Glutamatergic neuron (in vitro differentiated cells): Measurements from ENCODE around the gene TANGO6. TPM values are rescaled to one million over a fixed set of nuclear protein-coding genes. Genes with fewer than 3 reads are reported as not detected.
"Not testable (repeated sequence)": the region's sequence is repeated elsewhere in the genome, so short reads cannot be mapped to it uniquely, and the experiment has no call there.

Experiments used
- DNase-seq: peaks from one replicate; pipeline ENCODE4 v3.0.0; 2022
- H3K27ac Mint-ChIP-seq: one replicate; pipeline ENCODE4 v1.8.0; 2020; ENCODE audit warnings: mild to moderate bottlenecking, mixed read lengths, inconsistent platforms; ENCODE audit not compliant: unreplicated experiment
- H3K27me3 Mint-ChIP-seq: one replicate; pipeline ENCODE4 v1.8.0; 2020; ENCODE audit warnings: mild to moderate bottlenecking, moderate library complexity, mixed read lengths, inconsistent platforms; ENCODE audit not compliant: unreplicated experiment
- H3K36me3 Mint-ChIP-seq: one replicate; pipeline ENCODE4 v1.8.0; 2020; ENCODE audit warnings: mild to moderate bottlenecking, mixed read lengths, inconsistent platforms; ENCODE audit not compliant: unreplicated experiment
- H3K4me1 Mint-ChIP-seq: one replicate; pipeline ENCODE4 v1.8.0; 2020; ENCODE audit warnings: mild to moderate bottlenecking, low read depth, mixed read lengths, inconsistent platforms; ENCODE audit not compliant: unreplicated experiment
- H3K4me3 Mint-ChIP-seq: one replicate; pipeline ENCODE4 v1.8.0; 2020; ENCODE audit warnings: mild to moderate bottlenecking, mixed read lengths, inconsistent platforms; ENCODE audit not compliant: unreplicated experiment
- H3K9me3 Mint-ChIP-seq: one replicate; pipeline ENCODE4 v1.8.0; 2020; ENCODE audit warnings: mild to moderate bottlenecking, moderate library complexity, mixed read lengths, inconsistent platforms; ENCODE audit not compliant: unreplicated experiment
- total RNA-seq: library from RNA; stranded (reverse); fragmentation: NEBNext Ultra II Directional; extraction: Animal tissue kit (Norgen Biotek cat#: 25700); gene quantifications from one replicate; pipeline ENCODE4 v1.2.1, GENCODE V29; 2021; ENCODE audit not compliant: unreplicated experiment
- TF ChIP-seq, protein P1 (sequence below): fragments of 200-600 bp; sonication (generic); IDR thresholded peaks from one replicate; pipeline ENCODE4 v1.5.0; 2021; ENCODE audit not compliant: partially characterized antibody, unreplicated experiment

The TANGO6 gene
- total RNA-seq, 1 donor from 2014 or later = 16.1 TPM

DNA sequence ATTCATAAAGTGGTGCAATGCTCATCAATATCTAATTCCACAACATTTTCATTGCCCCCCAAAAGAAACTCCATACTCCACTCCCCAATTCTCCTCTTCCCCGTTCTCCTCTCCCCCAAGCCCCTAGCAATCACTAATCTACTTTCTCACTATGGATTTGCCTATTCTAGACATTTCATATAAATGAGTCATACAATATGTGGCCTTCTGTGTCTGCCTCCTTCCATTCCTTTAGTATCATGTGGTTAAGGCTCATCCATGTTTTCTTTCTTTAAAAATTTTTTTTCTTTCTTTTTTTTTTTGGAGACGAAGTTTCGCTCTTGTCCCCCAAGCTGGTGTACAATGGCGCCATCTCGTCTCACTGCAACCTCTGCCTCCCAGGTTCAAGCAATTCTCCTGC lies 205.8 kb downstream of the TANGO6 start:
- H3K36me3 Mint-ChIP-seq = no peaks in the 10 kb centered on the region
- H3K4me3 Mint-ChIP-seq = no peak overlapping the region
- peaks cover 1% of the 10 kb centered on the region for H3K9me3 Mint-ChIP-seq
- TF ChIP-seq, protein P1, sequence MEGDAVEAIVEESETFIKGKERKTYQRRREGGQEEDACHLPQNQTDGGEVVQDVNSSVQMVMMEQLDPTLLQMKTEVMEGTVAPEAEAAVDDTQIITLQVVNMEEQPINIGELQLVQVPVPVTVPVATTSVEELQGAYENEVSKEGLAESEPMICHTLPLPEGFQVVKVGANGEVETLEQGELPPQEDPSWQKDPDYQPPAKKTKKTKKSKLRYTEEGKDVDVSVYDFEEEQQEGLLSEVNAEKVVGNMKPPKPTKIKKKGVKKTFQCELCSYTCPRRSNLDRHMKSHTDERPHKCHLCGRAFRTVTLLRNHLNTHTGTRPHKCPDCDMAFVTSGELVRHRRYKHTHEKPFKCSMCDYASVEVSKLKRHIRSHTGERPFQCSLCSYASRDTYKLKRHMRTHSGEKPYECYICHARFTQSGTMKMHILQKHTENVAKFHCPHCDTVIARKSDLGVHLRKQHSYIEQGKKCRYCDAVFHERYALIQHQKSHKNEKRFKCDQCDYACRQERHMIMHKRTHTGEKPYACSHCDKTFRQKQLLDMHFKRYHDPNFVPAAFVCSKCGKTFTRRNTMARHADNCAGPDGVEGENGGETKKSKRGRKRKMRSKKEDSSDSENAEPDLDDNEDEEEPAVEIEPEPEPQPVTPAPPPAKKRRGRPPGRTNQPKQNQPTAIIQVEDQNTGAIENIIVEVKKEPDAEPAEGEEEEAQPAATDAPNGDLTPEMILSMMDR = no peak
- H3K4me1 Mint-ChIP-seq = no peaks in the 10 kb centered on the region
- no peak overlapping the region for H3K27ac Mint-ChIP-seq
- H3K27me3 Mint-ChIP-seq = no peaks in the 10 kb centered on the region
- DNase-seq = no peak

DNA sequence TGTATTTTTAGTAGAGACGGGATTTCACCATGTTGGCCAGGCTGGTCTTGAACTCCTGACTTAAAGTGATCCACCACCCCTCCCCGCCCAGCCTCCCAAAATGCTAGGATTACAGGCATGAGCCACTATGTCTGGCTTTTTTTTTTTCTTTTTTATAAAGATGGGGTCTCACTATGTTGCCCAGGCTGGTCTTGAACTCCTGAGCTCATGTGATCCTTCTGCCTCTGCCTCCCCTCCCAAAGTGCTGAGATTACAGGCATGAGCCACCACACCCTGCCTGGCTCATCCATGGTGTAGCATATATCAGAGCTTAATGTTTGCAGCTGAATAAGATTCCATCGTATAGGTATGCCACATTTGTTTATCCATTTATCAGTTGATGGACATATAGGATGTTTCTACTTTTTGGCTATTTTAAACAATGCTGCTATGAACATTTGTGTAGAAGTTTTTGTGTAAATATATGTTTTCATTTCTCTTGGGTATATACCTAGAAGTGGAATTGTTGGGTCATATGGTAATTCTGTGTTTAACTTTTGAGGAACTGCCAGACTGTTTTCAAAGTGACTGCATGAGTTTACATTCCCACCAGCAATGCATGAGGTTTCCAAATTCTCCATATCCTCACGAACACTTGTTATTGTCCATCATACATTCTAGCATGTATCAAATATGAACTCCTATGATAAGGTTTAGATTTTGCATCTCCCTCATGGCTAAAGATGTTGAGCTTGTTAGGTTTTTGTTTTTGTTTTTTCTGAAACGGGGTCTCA lies 206.5 kb downstream of the TANGO6 start:
- no peak overlapping the region for H3K4me3 Mint-ChIP-seq
- no peak for DNase-seq
- H3K27ac Mint-ChIP-seq = no peak overlapping the region
- TF ChIP-seq, protein P1 = no peak
- H3K27me3 Mint-ChIP-seq = no peaks in the 10 kb centered on the region
- peaks cover 1% of the 10 kb centered on the region for H3K9me3 Mint-ChIP-seq
- H3K36me3 Mint-ChIP-seq = no peaks in the 10 kb centered on the region
- H3K4me1 Mint-ChIP-seq = no peaks in the 10 kb centered on the region

DNA sequence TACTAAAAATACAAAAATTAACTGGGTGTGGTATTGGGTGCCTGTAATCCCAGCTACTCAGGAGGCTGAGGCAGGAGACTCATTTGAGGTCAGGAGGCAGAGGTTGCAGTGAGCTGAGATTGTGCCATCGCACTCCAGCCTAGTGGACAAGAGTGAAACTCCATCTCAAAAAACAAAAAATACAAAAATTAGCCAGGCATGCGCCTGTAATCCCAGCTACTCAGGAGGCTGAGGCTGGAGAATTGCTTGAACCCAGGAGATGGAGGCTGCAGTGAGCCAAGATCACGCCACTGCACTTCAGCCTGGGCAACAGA lies 208.1 kb downstream of the TANGO6 start:
- H3K27ac Mint-ChIP-seq, H3K9me3 Mint-ChIP-seq, H3K4me1 Mint-ChIP-seq, H3K36me3 Mint-ChIP-seq, DNase-seq, H3K4me3 Mint-ChIP-seq, H3K27me3 Mint-ChIP-seq: not testable (repeated sequence)
- TF ChIP-seq, protein P1 = peak; percentile 48

DNA sequence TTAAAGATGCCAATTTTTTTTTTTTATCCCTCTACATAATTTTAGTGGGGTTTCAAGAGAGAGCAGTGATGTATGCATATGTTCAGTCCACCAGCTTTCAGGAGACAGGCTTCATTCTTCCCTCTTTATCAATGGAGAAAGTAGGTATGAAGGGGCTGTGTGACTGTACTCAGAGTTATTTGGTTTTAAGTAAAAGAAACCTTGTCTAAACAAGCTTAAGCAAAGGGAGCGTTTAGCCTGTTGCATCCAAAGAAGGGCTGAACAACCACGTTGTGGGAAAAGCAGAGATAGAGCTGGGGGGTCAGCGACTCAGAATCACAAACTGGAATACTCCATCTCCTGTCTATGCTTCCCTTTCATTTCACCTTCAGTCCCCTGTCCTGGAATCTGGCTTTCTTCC lies 211.7 kb downstream of the TANGO6 start:
- no peak for DNase-seq
- TF ChIP-seq, protein P1 = no peak
- Mint-ChIP-seq H3K4me3 (no peak overlapping the region), H3K36me3 (no peaks in the 10 kb centered on the region), H3K4me1 (no peaks in the 10 kb centered on the region), H3K27me3 (no peaks in the 10 kb centered on the region), H3K9me3 (no peaks in the 10 kb centered on the region), H3K27ac (no peak overlapping the region)

DNA sequence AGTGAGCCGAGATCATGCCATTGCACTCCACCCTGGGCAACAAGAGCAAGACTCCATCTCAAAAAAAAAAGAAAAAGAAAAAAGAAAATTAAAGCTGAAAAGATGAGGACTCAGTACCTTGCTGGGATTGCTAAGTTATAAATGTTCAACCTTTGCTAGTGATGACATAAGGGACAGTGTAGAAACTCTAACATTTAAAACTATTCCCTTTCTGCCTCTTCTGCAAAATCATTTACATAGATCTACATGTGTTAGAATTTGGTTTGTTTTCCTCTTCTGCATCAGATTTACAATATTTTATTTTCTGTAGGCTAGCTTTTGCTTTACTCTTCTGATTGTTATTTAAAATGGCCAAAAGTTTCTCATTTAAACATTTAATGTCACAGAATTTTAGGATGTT lies 212.6 kb downstream of the TANGO6 start:
- Mint-ChIP-seq H3K36me3 (no peaks in the 10 kb centered on the region), H3K9me3 (no peaks in the 10 kb centered on the region), H3K27me3 (no peaks in the 10 kb centered on the region), H3K4me1 (no peaks in the 10 kb centered on the region), H3K27ac (no peak overlapping the region), H3K4me3 (no peak overlapping the region)
- DNase-seq = no peak
- TF ChIP-seq, protein P1 = no peak
